ENCODE measurements around the gene XRN2.

Gene XRN2

GRCh38 chr20:21273755-21274386, 29.3 kb upstream of the XRN2 start:
- no peak for TF ChIP-seq EP300 (IDR thresholded peaks at IDR 0.05; ENCODE audit: borderline replicate concordance)
- no peak for TF ChIP-seq REST (IDR thresholded peaks at IDR 0.05; ENCODE audit: low read depth)
- TF ChIP-seq TEAD4 (IDR thresholded peaks at IDR 0.05): no peak
- no peak for TF ChIP-seq TAF1 (IDR thresholded peaks at IDR 0.05; ENCODE audit: low read depth)
- TF ChIP-seq MAX (IDR thresholded peaks at IDR 0.05): no peak
- no peak for TF ChIP-seq FOXM1 (IDR thresholded peaks at IDR 0.05; ENCODE audit: borderline replicate concordance, low read depth)
- no peak for TF ChIP-seq ZBTB7A (IDR thresholded peaks at IDR 0.05; ENCODE audit: low read depth)
- TF ChIP-seq CEBPB (IDR thresholded peaks at IDR 0.05): no peak
- TF ChIP-seq TCF12 (IDR thresholded peaks at IDR 0.05; ENCODE audit: low read depth): no peak
- no peak for TF ChIP-seq USF1 (IDR thresholded peaks at IDR 0.05)
- TF ChIP-seq YY1 (IDR thresholded peaks at IDR 0.05; ENCODE audit: low read depth): no peak
- no peak for TF ChIP-seq NFIC (IDR thresholded peaks at IDR 0.05)
- TF ChIP-seq CREB1 (IDR thresholded peaks at IDR 0.05; ENCODE audit: low read depth): no peak
- no peak for TF ChIP-seq EGR1 (IDR thresholded peaks at IDR 0.05)

GRCh38 chr20:21278829-21279228, 24.3 kb upstream of the XRN2 start:
- TF ChIP-seq TEAD4 (IDR thresholded peaks at IDR 0.05): no peak
- no peak for TF ChIP-seq USF1 (IDR thresholded peaks at IDR 0.05)
- no peak for TF ChIP-seq MAX (IDR thresholded peaks at IDR 0.05)
- TF ChIP-seq TAF1 (IDR thresholded peaks at IDR 0.05; ENCODE audit: low read depth): no peak
- no peak for TF ChIP-seq CEBPB (IDR thresholded peaks at IDR 0.05)
- TF ChIP-seq EGR1 (IDR thresholded peaks at IDR 0.05): no peak
- no peak for TF ChIP-seq EP300 (IDR thresholded peaks at IDR 0.05; ENCODE audit: borderline replicate concordance)
- no peak for TF ChIP-seq REST (IDR thresholded peaks at IDR 0.05; ENCODE audit: low read depth)
- TF ChIP-seq ZBTB7A (IDR thresholded peaks at IDR 0.05; ENCODE audit: low read depth): no peak
- TF ChIP-seq FOXM1 (IDR thresholded peaks at IDR 0.05; ENCODE audit: borderline replicate concordance, low read depth): no peak
- no peak for TF ChIP-seq YY1 (IDR thresholded peaks at IDR 0.05; ENCODE audit: low read depth)
- no peak for TF ChIP-seq CREB1 (IDR thresholded peaks at IDR 0.05; ENCODE audit: low read depth)
- TF ChIP-seq RAD21 (IDR thresholded peaks at IDR 0.05; ENCODE audit: low read depth): no peak
- TF ChIP-seq NFIC (IDR thresholded peaks at IDR 0.05): no peak
- no peak for TF ChIP-seq TCF12 (IDR thresholded peaks at IDR 0.05; ENCODE audit: low read depth)

- TF ChIP-seq YY1 (IDR thresholded peaks at IDR 0.05; ENCODE audit: low read depth): no peak
- no peak for TF ChIP-seq CREB1 (IDR thresholded peaks at IDR 0.05; ENCODE audit: low read depth)
- no peak for TF ChIP-seq NFIC (IDR thresholded peaks at IDR 0.05)
These were observed 23.2 kb upstream of the XRN2 start for GRCh38 chr20:21279706-21280521.

- TF ChIP-seq NFIC (IDR thresholded peaks at IDR 0.05): no peak
- TF ChIP-seq EGR1 (IDR thresholded peaks at IDR 0.05): no peak
- TF ChIP-seq MAX (IDR thresholded peaks at IDR 0.05): no peak
- no peak for TF ChIP-seq CEBPB (IDR thresholded peaks at IDR 0.05)
- TF ChIP-seq CREB1 (IDR thresholded peaks at IDR 0.05; ENCODE audit: low read depth): no peak
- no peak for TF ChIP-seq YY1 (IDR thresholded peaks at IDR 0.05; ENCODE audit: low read depth)
- no peak for TF ChIP-seq TEAD4 (IDR thresholded peaks at IDR 0.05)
- TF ChIP-seq TCF12 (IDR thresholded peaks at IDR 0.05; ENCODE audit: low read depth): no peak
- no peak for TF ChIP-seq ZBTB7A (IDR thresholded peaks at IDR 0.05; ENCODE audit: low read depth)
- no peak for TF ChIP-seq EP300 (IDR thresholded peaks at IDR 0.05; ENCODE audit: borderline replicate concordance)
- no peak for TF ChIP-seq FOXM1 (IDR thresholded peaks at IDR 0.05; ENCODE audit: borderline replicate concordance, low read depth)
- no peak for TF ChIP-seq REST (IDR thresholded peaks at IDR 0.05; ENCODE audit: low read depth)
- no peak for TF ChIP-seq RAD21 (IDR thresholded peaks at IDR 0.05; ENCODE audit: low read depth)
- TF ChIP-seq USF1 (IDR thresholded peaks at IDR 0.05): no peak
- no peak for TF ChIP-seq TAF1 (IDR thresholded peaks at IDR 0.05; ENCODE audit: low read depth)
These were observed 22.6 kb upstream of the XRN2 start for GRCh38 chr20:21280522-21281016.

Data from Ishikawa (cell line).